Activated T-cell treated with anti-CD3 and anti-CD28 coated beads for 24 hours (primary cell): ENCODE data around the gene RIN3.

ENCODE experiments used
- DNase-seq: peaks from one replicate; pipeline ENCODE4 v3.0.0-alpha.2; 2020; ENCODE audit warnings: low read depth

The RIN3 gene

DNA sequence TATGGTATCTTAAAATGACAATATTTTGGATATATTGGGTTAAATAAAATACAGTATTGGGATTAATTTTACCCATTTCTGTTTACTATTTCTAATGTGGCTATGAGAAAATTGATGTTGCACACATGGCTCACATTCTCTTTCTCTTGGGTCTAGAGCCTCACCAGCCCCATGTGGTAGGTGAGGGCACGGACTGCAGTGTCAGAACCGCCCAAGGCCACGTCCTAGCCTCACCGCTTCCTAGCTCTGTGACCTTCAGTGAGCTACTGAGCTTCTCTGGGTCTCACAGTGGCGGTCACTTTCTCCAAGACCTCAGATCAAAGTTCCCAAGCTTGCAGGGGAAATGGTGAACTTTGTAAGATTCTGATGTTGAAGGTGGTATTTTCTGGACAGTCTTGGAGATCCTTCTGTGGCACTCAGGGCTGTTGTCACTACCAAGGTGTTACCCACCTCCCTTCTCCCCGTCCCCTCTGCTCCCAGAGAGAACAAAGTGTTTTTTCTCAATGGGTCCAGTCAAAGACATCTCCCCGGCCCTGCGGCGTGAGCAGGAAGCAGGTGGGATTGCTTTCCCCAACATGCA, 87.6 kb downstream of the RIN3 start:
- DNase-seq: no peak

DNA sequence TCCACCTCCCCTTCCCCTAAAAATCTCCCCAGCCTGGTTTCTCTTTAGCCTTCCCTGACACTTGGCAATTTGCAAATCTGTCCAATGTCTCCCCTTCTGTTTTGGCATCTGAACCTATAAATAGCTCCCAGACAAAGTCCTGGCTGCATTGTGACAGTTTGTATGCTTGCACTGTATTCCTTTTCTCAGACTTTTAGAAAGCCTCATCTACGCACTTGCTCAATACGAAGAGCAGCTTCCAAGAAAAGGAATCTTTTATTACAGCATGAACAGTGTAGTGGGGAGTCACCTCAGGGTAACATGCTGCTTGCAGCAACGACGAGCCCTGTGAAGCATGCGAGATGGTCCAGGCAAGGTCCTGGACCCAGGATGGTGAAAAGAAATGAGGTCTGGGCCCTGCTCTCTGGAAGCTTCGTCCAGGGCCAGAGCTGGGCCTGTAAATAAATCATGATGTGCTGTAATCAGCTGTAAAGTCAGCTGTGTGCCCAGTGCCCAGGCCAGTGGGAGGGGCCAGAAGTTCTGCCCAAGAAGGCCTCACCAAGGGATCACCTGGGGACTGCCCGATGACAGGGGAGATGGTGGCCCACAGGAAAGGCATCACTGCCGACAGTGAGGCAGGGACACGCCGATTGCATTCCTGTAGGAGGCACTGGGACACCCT, 88.3 kb downstream of the RIN3 start:
- DNase-seq: no peak

DNA sequence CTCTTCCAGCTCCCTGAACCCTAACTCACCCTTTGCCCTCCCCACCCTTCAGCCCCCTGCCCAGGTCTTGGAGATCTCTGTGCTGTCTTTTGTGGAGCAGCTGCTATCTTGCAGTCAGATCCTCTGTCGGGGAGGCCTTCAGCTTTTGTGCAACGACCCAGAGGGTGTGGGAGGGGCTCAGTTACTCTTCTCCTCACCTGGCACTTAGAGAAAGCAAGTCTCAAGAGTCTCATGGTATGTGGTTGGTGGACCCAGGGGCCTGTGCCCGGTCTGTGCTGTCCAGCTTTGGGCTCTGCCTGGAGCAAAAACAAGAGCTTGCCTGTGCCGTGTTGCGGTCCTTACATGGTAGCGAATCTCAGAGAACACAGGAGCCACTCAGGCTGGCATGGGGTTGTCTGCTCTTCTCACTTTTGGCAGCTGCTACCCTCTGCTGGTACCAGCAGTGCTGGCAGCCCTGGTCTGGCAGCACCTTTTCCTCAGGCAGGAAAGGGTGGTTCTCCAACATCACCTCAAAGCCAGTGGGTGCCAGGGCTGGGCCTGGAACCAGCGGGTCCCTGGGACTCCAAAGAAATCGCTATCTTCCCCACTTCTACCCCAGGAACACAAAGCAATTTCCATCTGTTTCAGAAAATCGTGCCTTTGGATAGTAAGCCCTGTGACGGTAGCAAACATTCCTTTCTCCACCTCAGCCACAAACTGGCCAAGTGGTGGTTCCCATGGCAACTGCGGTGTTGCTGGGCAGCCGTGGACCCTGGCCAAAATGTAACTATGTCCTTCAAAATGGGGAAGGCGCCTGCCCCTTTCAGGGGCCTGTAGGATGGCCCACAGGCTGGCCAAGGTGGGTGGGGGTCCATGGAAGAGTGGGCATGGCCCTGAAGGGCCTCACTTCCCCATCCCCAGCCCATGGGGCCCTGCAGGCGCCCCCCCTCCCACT, 90.0 kb downstream of the RIN3 start:
- peak; percentile 28 for DNase-seq

DNA sequence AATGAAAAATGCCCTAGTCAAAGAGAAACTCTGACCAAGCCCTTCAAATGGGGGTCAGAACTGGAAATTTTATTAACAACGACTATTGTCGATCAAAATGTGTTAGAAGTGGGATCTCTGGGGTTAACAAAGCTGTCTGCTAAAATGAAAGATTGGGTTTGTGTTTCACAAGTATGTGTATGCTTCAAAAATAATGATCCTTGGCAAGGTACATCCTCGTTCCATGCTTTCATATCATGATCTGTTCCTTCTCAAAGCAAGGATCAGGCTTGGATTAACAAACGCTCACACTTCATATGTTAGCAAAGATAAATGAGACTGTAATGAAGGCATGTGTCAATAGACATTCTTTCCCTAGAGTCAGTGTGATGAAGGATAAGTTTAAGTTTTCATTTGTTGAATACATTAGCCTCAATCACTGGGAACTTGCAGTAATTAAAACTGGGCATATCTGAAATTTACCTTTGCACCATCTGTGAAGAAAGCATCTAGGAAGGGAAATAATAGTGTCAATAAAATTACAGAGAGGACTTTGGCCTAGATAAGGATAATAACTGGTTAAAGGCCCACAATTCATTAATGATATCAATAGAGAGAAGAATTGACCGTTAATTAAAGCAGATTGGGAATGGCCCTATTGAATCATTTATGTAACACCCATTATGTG, 91.8 kb downstream of the RIN3 start:
- no peak for DNase-seq

DNA sequence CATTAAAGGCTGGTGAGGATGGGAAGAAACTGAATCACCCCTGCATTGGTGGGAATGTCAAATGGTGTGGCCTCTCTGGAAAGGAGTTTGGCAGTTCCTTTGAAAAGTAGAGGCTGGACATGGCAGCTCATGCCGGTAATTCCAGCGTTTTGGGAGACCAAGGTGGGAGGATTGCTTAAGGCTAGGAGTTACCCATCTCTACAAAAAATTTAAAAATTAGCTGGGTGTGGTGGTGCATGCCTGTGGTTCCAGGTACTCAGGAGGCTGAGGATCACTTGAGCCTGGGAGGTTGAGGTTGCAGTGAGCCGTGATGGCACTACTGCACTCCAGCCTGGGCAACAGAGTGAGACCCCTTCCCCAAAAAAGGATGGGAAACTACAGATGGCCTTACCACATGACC, 93.7 kb downstream of the RIN3 start:
- DNase-seq: no peak

DNA sequence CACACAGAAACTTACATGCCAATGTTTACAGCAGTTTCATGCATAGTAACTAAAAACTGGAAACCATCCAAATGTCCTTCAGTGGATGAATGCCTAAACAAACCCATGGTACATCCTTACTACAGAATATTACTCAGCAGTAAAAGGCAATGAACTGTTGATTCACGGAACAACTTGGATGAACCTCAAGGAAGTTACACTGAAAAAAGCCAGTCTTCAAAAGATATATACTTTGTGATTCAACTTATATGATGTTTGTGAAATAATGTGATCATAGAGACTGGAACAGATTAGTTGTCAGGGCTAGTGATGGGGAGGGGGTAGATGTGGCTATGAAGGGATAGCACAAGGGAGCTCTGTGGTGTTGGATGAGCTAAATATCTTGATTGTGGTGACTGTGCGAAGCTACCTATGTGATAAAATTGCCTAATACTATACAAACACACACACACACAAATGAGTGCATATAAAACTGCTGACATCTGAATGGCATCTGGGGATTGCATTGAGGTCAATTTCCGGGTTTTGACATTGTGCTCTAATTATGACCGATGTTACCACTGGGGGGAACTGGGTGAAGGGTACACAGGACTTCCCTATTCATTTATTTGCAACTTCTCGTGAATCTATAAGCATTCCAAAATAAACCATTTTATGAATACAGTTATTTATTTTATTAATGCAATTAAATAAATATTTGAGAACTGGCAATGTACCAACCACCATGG, 94.3 kb downstream of the RIN3 start:
- DNase-seq: no peak

DNA sequence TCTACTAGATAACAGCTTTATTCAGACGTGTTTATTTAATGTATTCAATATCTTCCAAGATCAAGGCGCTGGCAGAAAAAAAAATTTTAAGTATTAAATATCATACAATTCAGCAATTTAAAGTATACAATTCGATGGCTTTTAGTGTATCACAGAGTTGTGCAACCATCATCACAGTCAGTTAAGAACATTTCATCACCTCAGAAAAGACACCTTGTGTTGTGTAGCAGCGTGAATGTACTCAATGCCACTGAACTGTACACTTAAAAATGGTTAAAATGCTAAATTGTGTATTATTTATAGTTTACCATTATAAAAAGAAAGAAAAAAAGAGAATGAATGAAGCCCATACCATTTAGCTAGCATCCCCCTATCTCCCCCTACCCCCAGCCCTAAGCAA, 96.4 kb downstream of the RIN3 start:
- no peak for DNase-seq

DNA sequence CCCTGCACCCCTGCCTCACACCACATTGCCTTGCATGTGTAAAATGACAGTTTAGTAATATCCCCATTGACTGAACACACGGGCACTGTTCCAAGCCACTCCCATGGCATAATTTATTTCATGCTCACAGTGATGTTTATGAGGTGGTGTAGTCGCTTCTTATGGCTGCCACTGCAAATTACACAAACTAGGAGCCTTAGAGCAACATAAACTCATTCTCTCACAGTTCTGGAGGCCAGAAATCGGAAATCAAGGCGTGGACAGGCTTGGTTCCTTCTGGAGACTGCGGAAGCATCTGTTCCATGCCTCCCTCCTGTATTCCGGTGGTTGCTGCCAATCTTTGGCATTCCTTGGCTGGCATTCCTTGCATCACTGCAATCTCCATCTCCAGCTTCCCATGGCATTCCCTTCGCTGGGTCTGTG, 97.3 kb downstream of the RIN3 start:
- no peak for DNase-seq

DNA sequence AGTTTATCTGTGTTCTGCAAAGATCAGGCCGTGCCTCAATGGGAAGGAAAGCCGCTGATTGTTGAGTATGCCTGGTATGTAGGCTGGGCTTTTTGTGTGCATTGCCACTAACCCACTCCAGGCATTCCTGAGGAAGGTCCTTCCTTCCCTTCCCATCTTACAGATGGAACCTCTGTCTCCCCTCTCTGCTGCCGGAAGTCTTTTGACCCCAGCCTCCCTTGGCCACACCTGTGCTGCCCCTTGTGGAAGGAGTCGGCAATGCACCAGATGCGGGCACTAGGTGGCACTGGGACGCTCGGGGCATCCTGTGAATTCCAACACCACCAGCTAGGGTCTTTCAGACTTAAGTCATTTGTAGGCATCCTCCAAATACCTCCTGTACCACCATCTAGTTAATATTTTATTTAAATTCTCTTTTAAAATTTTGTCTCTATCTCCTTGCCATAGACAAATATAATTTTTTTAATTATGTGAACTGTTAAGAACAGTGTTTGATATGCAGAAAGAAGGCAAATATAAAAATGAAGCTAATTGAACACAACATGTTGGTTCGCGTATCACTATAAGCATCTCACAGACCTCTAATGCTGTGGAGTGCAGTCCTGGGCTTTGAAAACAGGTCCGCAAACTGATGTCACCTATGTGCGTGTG, 99.6 kb downstream of the RIN3 start:
- DNase-seq: peak; percentile 59

DNA sequence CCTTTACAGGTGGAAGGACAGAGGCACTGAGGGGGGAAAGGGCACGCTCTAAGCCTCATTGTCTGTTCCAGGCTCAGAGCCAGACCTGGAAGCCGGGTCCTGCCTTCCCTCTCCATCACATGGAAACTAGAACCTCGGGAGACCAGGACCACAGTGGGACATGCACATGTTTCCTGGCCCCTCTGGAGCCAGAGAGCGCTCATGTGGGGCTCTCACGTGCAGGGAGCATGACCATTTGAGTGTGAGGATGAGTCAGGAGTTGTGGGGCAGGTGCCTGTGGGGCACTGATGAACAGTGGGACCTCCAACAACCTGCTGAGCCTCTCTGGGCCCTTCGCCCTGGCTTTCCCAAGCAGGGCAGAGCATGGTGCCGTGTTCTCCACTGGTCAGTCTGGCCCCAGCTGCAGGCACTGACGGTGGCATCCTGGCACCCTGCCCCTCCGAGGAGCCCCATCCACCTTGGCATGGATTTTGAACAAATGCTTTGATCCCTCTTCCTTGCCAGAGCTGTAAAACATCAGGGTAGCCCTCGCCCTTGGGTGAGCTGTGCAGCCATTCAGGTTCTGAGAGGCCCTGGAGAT, 100.2 kb downstream of the RIN3 start:
- DNase-seq: no peak

DNA sequence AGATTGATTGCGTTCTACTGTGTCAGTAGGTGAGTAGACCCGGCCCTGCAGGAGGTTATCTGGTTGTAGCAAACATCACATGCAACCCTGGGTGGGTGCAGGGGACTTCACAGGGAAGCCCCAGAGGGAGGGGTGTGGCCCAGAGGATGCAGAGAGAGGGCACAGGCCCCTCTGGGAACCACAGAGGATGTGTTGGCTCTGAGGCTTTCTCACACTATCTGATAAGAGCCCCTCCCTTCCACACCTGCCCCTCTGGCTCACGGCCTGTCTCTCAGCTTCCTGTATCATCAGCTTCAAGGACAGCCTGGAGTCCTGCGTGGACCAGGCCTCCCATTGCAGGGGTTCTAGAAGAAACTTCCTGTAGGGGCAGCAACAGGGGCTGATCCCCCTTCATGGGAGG, 101.9 kb downstream of the RIN3 start:
- DNase-seq: peak; percentile 38

DNA sequence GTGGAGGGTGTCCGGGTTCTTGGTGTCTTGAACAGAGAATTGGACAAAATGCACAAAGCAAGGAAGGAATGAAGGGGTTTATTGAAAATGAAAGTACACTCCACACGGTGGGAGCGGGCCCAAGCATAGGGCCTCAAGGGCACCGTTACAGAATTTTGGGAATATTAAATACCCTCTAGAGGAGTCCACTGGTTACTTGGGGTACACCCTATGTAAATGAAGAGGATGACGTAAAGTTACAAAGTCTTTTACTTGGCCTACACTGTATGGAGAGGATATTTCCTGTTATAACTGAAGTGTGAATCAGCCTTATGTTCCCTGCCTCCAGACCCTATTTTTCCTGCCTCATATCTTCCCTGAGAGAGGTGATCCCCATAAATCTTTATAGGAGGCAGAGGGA, 102.6 kb downstream of the RIN3 start:
- DNase-seq: no peak

DNA sequence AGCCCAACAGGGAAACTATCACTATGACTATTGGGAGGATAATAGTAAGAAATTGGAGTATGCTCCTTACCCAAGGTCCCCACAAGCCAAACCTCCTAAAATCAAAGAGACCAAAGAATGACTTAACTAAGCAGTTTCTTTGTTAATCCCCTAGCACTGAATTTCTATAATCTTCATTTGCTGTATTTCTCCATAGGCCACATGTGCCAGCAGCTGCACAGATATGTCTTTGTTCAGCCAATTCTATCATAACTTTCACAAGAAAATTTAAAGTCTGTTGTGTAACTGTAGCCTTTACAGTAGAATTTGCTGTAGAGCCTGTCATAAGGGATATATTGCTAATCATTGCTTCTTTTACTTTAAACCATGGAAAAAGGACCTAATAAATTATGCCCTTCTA, 104.0 kb downstream of the RIN3 start:
- DNase-seq: no peak

DNA sequence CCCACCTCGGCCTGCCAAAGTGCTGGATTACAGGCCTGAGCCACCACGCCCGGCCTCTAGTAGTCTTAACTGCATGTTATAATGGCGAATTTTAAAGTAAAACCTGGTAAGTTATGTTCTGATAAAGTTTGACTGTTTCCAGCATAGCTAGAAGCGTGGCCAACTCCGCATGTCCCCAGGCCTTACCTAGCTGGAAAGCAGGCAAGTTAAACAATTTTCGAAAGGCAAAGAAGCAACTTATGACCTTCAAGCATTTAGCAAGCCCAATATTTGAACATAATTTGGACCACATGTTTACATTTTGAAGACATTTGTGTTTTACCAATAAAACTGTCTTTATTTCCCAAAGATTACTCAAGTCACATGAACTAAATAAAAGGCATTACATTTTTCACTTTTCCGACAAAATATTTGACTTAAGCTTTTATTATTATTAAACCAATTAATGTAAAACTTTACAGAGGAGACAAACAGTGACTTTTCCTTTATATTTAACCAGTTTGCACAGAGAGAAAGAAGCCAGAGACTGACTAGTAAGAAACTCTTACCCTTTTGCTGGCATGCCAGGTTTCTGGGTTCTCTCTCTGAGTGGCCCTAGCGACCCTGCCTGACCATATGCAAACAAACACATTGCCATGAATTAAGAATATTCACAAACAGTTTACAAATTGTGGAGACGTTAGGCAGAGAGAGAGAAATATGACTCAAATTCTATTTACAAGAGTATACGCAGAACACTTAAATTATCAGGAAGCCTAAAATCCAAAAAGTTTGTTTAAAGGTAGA, 106.3 kb downstream of the RIN3 start:
- DNase-seq: no peak

DNA sequence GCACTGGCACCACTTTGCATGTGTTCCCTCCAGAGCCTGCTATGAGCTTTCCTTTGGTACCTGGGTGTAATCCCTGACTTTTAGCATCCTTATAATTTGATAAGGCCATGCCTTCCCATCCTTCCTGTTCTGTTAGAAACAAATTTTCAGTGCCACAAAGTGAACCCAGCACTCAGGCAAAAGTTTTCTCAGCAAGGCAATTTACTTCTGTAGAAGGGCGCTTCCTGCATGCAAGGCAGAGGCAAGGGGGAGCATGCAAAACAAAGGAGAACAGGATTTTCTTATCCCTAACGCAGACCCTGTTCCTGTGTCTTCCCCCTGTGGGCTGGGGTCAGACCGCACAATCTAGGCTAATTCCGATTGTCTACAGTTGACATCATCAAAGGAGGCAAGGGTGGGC, 108.7 kb downstream of the RIN3 start:
- DNase-seq: no peak

DNA sequence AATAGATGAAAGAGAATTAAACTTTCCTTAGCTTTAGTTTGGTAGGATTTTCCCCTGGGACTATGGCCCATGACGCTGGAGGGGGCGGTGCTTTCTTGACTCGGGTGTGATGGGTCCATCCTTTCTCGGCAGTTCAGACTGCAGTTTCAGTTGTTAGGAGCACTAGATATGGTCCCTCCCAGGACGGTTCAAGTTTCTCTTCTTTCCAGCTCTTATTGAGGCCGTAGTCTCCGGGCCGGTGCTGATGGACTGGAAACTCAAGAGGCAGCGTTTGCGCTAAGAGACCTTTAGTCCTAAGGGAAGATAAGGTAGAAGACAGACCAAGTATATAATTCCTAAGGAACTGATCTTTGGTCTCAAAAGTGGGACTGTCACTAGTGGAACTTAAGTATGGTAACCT, 111.2 kb downstream of the RIN3 start:
- DNase-seq: no peak

DNA sequence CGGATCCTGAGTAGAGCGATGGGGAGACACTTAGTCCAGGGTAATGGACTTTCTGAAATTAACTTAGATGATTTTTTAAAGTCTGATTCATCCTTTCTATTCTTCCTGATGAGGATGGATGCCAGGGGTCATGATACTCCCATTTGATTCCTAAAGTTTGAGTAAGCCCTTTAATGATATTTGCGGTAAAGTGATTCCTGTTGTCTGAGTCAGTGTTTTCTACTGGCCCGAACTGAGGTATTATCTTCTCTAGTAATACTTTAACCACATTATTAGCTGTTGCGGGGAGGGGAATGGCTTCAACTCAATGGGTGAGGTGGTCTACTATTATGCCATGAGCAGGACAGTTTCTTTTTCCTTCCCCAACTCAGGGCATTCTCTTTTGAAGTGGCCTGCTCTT, 111.6 kb downstream of the RIN3 start:
- no peak for DNase-seq

DNA sequence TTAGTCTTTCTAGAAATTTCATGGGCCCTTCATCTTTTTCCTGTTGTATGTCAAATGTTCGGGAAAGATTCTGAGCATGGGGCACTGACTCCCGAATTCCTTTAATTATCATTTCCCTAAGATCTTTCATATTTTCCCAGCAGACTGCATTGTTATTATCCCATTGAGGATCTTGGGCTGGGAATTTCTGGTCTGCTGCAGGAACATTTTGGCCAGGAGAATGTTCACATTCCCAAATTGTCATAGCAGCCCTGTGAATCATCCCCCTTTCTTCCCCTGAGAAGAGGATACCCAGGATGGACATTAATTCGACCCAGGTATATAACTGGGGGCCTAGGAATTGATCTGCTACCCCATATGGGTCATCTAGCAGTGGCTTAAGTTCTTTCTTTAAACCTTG, 112.5 kb downstream of the RIN3 start:
- no peak for DNase-seq

DNA sequence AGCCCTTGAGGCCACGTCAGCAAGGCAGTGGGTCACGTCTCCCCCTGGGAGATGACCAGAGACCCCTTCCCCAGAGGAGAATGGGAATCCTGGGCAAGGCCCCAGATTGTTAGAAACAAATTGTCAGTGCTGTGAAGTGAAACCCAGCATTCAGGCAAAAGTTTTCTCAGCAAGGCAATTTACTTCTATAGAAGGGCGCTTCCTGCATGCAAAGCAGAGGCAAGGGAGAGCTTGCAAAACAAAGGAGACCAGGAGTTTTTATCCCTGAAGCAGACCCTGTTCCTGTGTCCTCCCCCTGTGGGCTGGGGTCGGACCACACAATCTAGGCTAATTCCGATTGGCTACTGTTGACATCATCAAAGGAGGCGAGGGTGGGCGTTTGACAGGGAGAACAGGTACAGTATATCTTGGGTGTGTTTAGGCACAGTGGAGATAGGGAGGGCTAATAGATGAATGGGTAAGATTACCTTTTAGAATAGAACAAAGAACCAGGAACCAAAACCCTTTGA, 114.2 kb downstream of the RIN3 start:
- no peak for DNase-seq

DNA sequence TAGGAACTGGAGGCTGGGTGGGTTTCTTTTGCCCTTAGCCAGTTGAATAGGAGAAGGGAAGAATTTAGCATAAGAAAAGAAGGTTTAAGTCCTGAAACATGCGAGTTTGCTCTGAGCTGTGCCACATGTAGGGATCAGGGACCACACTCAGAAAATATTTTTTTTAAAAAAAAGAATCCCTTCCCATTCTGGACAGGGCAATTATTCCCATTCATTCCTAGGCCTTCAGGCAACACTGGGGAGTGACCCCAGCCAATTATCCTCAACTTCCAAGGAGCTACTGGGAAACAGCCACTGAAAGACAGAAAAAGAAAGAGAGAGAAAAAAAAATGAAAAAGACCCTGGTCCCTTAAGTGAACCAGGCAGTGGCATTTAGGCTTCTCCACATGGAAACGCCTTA, 115.1 kb downstream of the RIN3 start:
- no peak for DNase-seq
